Endothelial cell of umbilical vein (primary cell): ENCODE data around the gene BCL11B. TPM values are rescaled to one million over a fixed set of nuclear protein-coding genes. Genes with fewer than 3 reads are reported as not detected.

Experiments
- BruUV-seq: library from RNA; stranded (reverse); fragments of 400-500 nt; replicated peaks from 2 replicates; lab custom pipeline; 2021; lab: Mats Ljungman, UMichigan
- CTCF ChIA-PET: fragments of 300-600, 350-600 bp; sonication (Branson Sonifier 250); formaldehyde crosslinking; loops from one replicate; lab custom pipeline; 2021; ENCODE audit warnings: antibody characterized with exemption, inconsistent platforms; lab: Charles Lee
- POLR2A ChIA-PET: fragments of 300-600, 350-600 bp; sonication (Branson Sonifier 250); formaldehyde crosslinking; loops from one replicate; lab custom pipeline; 2021; ENCODE audit warnings: antibody characterized with exemption, inconsistent platforms; lab: Charles Lee
- DNase-seq: peaks from one replicate; pipeline ENCODE4 v3.0.0-alpha.2; 2011; ENCODE audit warnings: low read depth, low spot score
- FAIRE-seq: peaks from 2 replicates; lab custom pipeline; 2011; peaks lifted over from hg19 to GRCh38; lab: Jason Lieb, UNC
- H2AFZ ChIP-seq: 2 replicates; pipeline ENCODE4 v1.6.0; 2012; ENCODE audit warnings: low read depth, low read length, control low read depth, inconsistent platforms
- H3K27ac ChIP-seq: 2 replicates; pipeline ENCODE4 v1.5.1; 2011; ENCODE audit warnings: low read depth, mild to moderate bottlenecking, control low read depth, low read length, moderate library complexity; ENCODE audit not compliant: insufficient read depth
- H3K27me3 ChIP-seq, 2 experiments: 2 replicates each; pipeline versions ENCODE4 v1.6.0 to v1.6.1; 2011; ENCODE audit warnings: low read length in 2 of 2, mixed read lengths in 1 of 2; ENCODE audit not compliant: control insufficient read depth in 2 of 2, insufficient read depth in 2 of 2
- H3K36me3 ChIP-seq, 2 experiments: 2 replicates in 1 of 2; 3 replicates in 1 of 2; pipeline ENCODE4 v1.5.1; 2011; ENCODE audit warnings: low read length in 2 of 2, mild to moderate bottlenecking in 1 of 2, moderate library complexity in 1 of 2; ENCODE audit not compliant: control insufficient read depth in 2 of 2, insufficient read depth in 2 of 2; ENCODE audit errors: extremely low read depth in 1 of 2
- H3K4me1 ChIP-seq: 3 replicates; pipeline ENCODE4 v1.5.1; 2011; ENCODE audit warnings: mild to moderate bottlenecking, low read length; ENCODE audit not compliant: control insufficient read depth, insufficient read depth; ENCODE audit errors: extremely low read depth
- H3K4me2 ChIP-seq: 2 replicates; pipeline ENCODE4 v1.6.1; 2011; ENCODE audit warnings: low read length, control low read depth, mixed read lengths; ENCODE audit not compliant: insufficient read depth
- H3K4me3 ChIP-seq, 3 experiments: fragments of 200-600 bp in 1 of 3; sonication (generic), shearing (Covaris generic) in 1 of 3; replicated peaks in 1 of 3; 2 replicates each; pipeline ENCODE4 v1.5.1; 2011 to 2016; ENCODE audit warnings: control low read depth in 3 of 3, low read length in 3 of 3, mild to moderate bottlenecking in 2 of 3, inconsistent platforms in 1 of 3, low read depth in 1 of 3, moderate library complexity in 1 of 3; ENCODE audit not compliant: insufficient read depth in 1 of 3
- H3K79me2 ChIP-seq: 2 replicates; pipeline ENCODE4 v1.6.0; 2012; ENCODE audit warnings: low read length, inconsistent platforms; ENCODE audit not compliant: control insufficient read depth, insufficient read depth
- H3K9ac ChIP-seq: replicated peaks from 2 replicates; pipeline ENCODE3; 2011; ENCODE audit warnings: low read length, control low read depth; ENCODE audit not compliant: insufficient read depth; ENCODE audit errors: extremely low read depth
- H3K9me1 ChIP-seq: replicated peaks from 3 replicates; pipeline ENCODE4 v1.6.0; 2011; ENCODE audit warnings: mild to moderate bottlenecking, low read length; ENCODE audit not compliant: control insufficient read depth, insufficient read depth; ENCODE audit errors: extremely low read depth
- H3K9me3 ChIP-seq: replicated peaks from 2 replicates; pipeline ENCODE4 v1.5.1; 2012; ENCODE audit warnings: low read length, inconsistent platforms; ENCODE audit not compliant: control insufficient read depth, insufficient read depth
- H4K20me1 ChIP-seq: replicated peaks from 2 replicates; pipeline ENCODE3; 2011; ENCODE audit warnings: mild to moderate bottlenecking, low read length; ENCODE audit not compliant: control insufficient read depth, insufficient read depth; ENCODE audit errors: extremely low read depth
- EZH2 ChIP-seq: IDR thresholded peaks from 2 replicates; pipeline ENCODE4 v1.6.1; 2012; ENCODE audit warnings: borderline replicate concordance, low read depth, mild to moderate bottlenecking, moderate library complexity, low read length, inconsistent platforms; ENCODE audit not compliant: severe bottlenecking
- FOS ChIP-seq: IDR thresholded peaks from 2 replicates; pipeline ENCODE4 v1.6.1; 2011; ENCODE audit warnings: mild to moderate bottlenecking, low read length, moderate library complexity, borderline replicate concordance; ENCODE audit not compliant: insufficient read depth
- GATA2 ChIP-seq: IDR thresholded peaks from 2 replicates; pipeline ENCODE4 v1.7.0; 2011; ENCODE audit warnings: low read depth, mild to moderate bottlenecking, moderate library complexity, mixed read lengths, low read length; ENCODE audit not compliant: insufficient read length, insufficient read depth
- JUN ChIP-seq: IDR thresholded peaks from 2 replicates; pipeline ENCODE4 v1.6.1; 2011; ENCODE audit warnings: borderline replicate concordance, low read depth; ENCODE audit not compliant: insufficient read length, insufficient read depth
- MAX ChIP-seq: IDR thresholded peaks from 2 replicates; pipeline ENCODE4 v1.6.1; 2011; ENCODE audit not compliant: insufficient read depth, insufficient read length
- POLR2AphosphoS5 ChIP-seq: IDR thresholded peaks from 2 replicates; pipeline ENCODE4 v1.6.1; 2012; ENCODE audit warnings: low read depth, mild to moderate bottlenecking, control low read depth, low read length, moderate library complexity; ENCODE audit not compliant: insufficient read depth
- dilution Hi-C: fragments of 300-500 bp; cut with MboI; formaldehyde crosslinking; loops from one replicate; pipeline ENCODE4 v1.15.0; 2019; ENCODE audit warnings: low sequenced_read_pairs; ENCODE audit not compliant: extremely low pct_ligation_motif_present
- intact Hi-C: fragments of 100-400 bp; cut with micrococcal nuclease; formaldehyde crosslinking; loops from one replicate; pipeline ENCODE4 v1.10.0; 2022
- polyA plus RNA-seq, 4 experiments: library from polyadenylated mRNA; depleted of rRNA in 3 of 4; stranded (reverse) in 3 of 4; unstranded in 1 of 4; fragments of >200 nt; gene quantifications; 2 replicates each; pipeline versions ENCODE4 v1.2.1 to v1.2.3, GENCODE V29; 2011 to 2012; ENCODE audit warnings: missing spikeins in 1 of 4
- total RNA-seq: library from RNA; stranded (reverse); gene quantifications from 2 replicates; pipeline ENCODE4 v1.2.3, GENCODE V29; 2021
- TF ChIP-seq, protein P1 (sequence below), 2 donors: IDR thresholded peaks; 1 replicate in 1 of 2; 2 replicates in 1 of 2; pipeline ENCODE4 v1.5.1; 2011; ENCODE audit warnings: low read length in 2 of 2, mild to moderate bottlenecking in 2 of 2, moderate library complexity in 2 of 2, control low read depth in 1 of 2, inconsistent platforms in 1 of 2, low read depth in 1 of 2; ENCODE audit not compliant: insufficient read depth in 1 of 2; ENCODE audit errors: extremely low read depth in 1 of 2

The BCL11B gene
- total and polyA plus RNA-seq, 2 donors (not counting 3 experiments of a cell fraction or from before 2014, with no cell fraction given) = 0.03 to 0.07 TPM

GRCh38 chr14:99252443-99252939, 19.5 kb downstream of the BCL11B start:
- ChIA-PET POLR2A (no interaction called here), CTCF (no interaction called here)
- no peak for TF ChIP-seq GATA2
- no peak for TF ChIP-seq FOS
- TF ChIP-seq POLR2AphosphoS5 = no peak
- no peak for TF ChIP-seq JUN
- TF ChIP-seq, protein P1, sequence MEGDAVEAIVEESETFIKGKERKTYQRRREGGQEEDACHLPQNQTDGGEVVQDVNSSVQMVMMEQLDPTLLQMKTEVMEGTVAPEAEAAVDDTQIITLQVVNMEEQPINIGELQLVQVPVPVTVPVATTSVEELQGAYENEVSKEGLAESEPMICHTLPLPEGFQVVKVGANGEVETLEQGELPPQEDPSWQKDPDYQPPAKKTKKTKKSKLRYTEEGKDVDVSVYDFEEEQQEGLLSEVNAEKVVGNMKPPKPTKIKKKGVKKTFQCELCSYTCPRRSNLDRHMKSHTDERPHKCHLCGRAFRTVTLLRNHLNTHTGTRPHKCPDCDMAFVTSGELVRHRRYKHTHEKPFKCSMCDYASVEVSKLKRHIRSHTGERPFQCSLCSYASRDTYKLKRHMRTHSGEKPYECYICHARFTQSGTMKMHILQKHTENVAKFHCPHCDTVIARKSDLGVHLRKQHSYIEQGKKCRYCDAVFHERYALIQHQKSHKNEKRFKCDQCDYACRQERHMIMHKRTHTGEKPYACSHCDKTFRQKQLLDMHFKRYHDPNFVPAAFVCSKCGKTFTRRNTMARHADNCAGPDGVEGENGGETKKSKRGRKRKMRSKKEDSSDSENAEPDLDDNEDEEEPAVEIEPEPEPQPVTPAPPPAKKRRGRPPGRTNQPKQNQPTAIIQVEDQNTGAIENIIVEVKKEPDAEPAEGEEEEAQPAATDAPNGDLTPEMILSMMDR (IDR thresholded peaks at IDR 0.05; ENCODE audit: extremely low read depth in 1 of 2, insufficient read depth in 1 of 2, low read depth in 1 of 2, low read length in 2 of 2) = no peak
- TF ChIP-seq EZH2 = no peak
- TF ChIP-seq MAX = no peak
- no peak for FAIRE-seq
- Histone ChIP-seq H3K9ac (no peak overlapping the region), H2AFZ (no peak overlapping the region), H3K79me2 (no peaks in the 10 kb centered on the region), H3K4me3 (no peak overlapping the region), H3K36me3 (no peaks in the 10 kb centered on the region), H4K20me1 (no peaks in the 10 kb centered on the region), H3K27me3 (peaks cover 1 to 4% of the 10 kb centered on the region in 2 experiments), H3K9me1 (no peaks in the 10 kb centered on the region), H3K27ac (no peak overlapping the region), H3K4me2 (no peak overlapping the region), H3K4me1 (no peaks in the 10 kb centered on the region), H3K9me3 (no peaks in the 10 kb centered on the region)
- no TSS peak for BruUV-seq
- dilution Hi-C loops = no loop called here
- DNase-seq = no peak
- intact Hi-C loops = no loop called here
